ENCODE data around the gene PDZD11. TPM values are rescaled to one million over a fixed set of nuclear protein-coding genes. Genes with fewer than 3 reads are reported as not detected.

Gene PDZD11
- total RNA-seq, 1 experiment from 2014 or later, result 30.6 TPM

- no CpG with 5 or more reads among the region's 4 CpGs for WGBS (ENCODE audit: extremely low coverage, insufficient read length, low lambda C conversion rate)
- H4K20me1 ChIP-seq (ENCODE audit: control insufficient read depth, insufficient read depth, insufficient read length), result no peaks in the 10 kb centered on the region
- no peak within 1 kb of the TSS for H3K9ac ChIP-seq (ENCODE audit: extremely low read depth, insufficient read length, low read length)
- DNase-seq, result no peak
- H3K56ac ChIP-seq (ENCODE audit: insufficient read length, low read depth, low read length), result no peak within 1 kb of the TSS
- H2BK12ac ChIP-seq (ENCODE audit: insufficient read length, low read depth, low read length), result no peak within 1 kb of the TSS
- no peak within 1 kb of the TSS for H2BK20ac ChIP-seq (ENCODE audit: low read depth, low read length, poor library complexity, severe bottlenecking)
- H3K4ac ChIP-seq (ENCODE audit: low read depth, low read length), result no peak within 1 kb of the TSS
- no peak within 1 kb of the TSS for H3K18ac ChIP-seq (ENCODE audit: insufficient read length, low read depth, low read length)
- H2BK15ac ChIP-seq (ENCODE audit: low read depth, low read length), result no peak within 1 kb of the TSS
- no peaks in the 10 kb centered on the region for H3K79me1 ChIP-seq (ENCODE audit: insufficient read depth, low read depth, low read length, poor library complexity, severe bottlenecking)
- H3K36me3 Mint-ChIP-seq (ENCODE audit: insufficient read depth in 1 of 3, low read depth in 3 of 3), result peaks cover 0 to 4% (median 3%) of the 10 kb centered on the region in 3 experiments; a peak in 2 of 7 replicates
- H3K23me2 ChIP-seq (ENCODE audit: insufficient read length, low read depth, low read length, poor library complexity, severe bottlenecking), result no peaks in the 10 kb centered on the region
- H2AFZ ChIP-seq (ENCODE audit: low read length), result no peak within 1 kb of the TSS
- peaks cover 2% of the 10 kb centered on the region for H3K27me3 Mint-ChIP-seq (ENCODE audit: low read depth)
- H3T11ph ChIP-seq (ENCODE audit: low read length), result no peak within 1 kb of the TSS
- no peak within 1 kb of the TSS for H4K8ac ChIP-seq (replicated peaks; ENCODE audit: insufficient read length, low read depth, low read length)
- TF ChIP-seq CTCF (conservative IDR thresholded peaks at IDR 0.05), result no peak
- H2BK120ac ChIP-seq (ENCODE audit: low read depth, low read length, poor library complexity, severe bottlenecking), result no peak within 1 kb of the TSS
- H3K14ac ChIP-seq (ENCODE audit: insufficient read depth, low read length), result no peak within 1 kb of the TSS
- no peak within 1 kb of the TSS for H3K27ac ChIP-seq (ENCODE audit: insufficient read length, low read depth, low read length)
- H3K4me1 ChIP-seq (ENCODE audit: insufficient read depth, low read length), result no peaks in the 10 kb centered on the region
- H3K79me2 ChIP-seq (ENCODE audit: insufficient read depth, low read length), result no peaks in the 10 kb centered on the region
- H3K4me3 Mint-ChIP-seq, result no peak within 1 kb of the TSS
- no peak within 1 kb of the TSS for H4K5ac ChIP-seq (ENCODE audit: insufficient read length, low read depth, low read length)
- peaks cover 6 to 8% of the 10 kb centered on the region in 2 experiments; a peak in 3 of 4 replicates for H3K4me1 Mint-ChIP-seq
- no peaks in the 10 kb centered on the region for H3K27me3 ChIP-seq (ENCODE audit: insufficient read depth, low read length)
- H3K23ac ChIP-seq (ENCODE audit: insufficient read length, low read depth, low read length), result no peak within 1 kb of the TSS
- H3K4me2 ChIP-seq (ENCODE audit: insufficient read depth, insufficient read length, low read length), result no peak within 1 kb of the TSS
- H2AK5ac ChIP-seq (ENCODE audit: insufficient read length, low read length), result no peak within 1 kb of the TSS
- H4K91ac ChIP-seq (ENCODE audit: insufficient read length, low read depth, low read length), result no peak within 1 kb of the TSS
- peaks cover 37% of the 10 kb centered on the region for H3K9me3 ChIP-seq (ENCODE audit: control insufficient read depth, low read depth, low read length)
- H3K9me3 Mint-ChIP-seq, result peaks cover 64 to 73% of the 10 kb centered on the region in 2 experiments
- H2BK5ac ChIP-seq (ENCODE audit: insufficient read length, low read length), result no peak within 1 kb of the TSS
- H3K27ac Mint-ChIP-seq, result no peak within 1 kb of the TSS; a peak in 2 of 7 replicates
These were observed 29.6 kb downstream of the PDZD11 start, which contains the start of gene P2RY4 for GRCh38 chrX:70260104-70260503. Gene P2RY4 (minus strand): TSS chrX:70260204. CDS start chrX:70259624, 580 bp downstream.
